Osteoblast (primary cell): ENCODE measurements around the gene SPRN. TPM values are rescaled to one million over a fixed set of nuclear protein-coding genes. Genes with fewer than 3 reads are reported as not detected.

Source experiments
- DNase-seq: peaks from one replicate; pipeline ENCODE4 v3.0.0; 2011; ENCODE audit warnings: low spot score, mixed read lengths; ENCODE audit not compliant: insufficient read length; ENCODE audit errors: missing footprints
- H2AFZ ChIP-seq: 2 replicates; pipeline ENCODE4 v1.6.0; 2011; ENCODE audit warnings: mild to moderate bottlenecking, low read length
- H3K27ac ChIP-seq: 2 replicates; pipeline ENCODE4 v1.5.1; 2011; ENCODE audit warnings: mild to moderate bottlenecking, low read depth, low read length, moderate library complexity
- H3K27me3 ChIP-seq: 2 replicates; pipeline ENCODE4 v1.6.0; 2012; ENCODE audit warnings: mild to moderate bottlenecking, control low read depth, inconsistent platforms, low read length, moderate library complexity; ENCODE audit not compliant: insufficient read depth
- H3K36me3 ChIP-seq: 2 replicates; pipeline ENCODE4 v1.5.1; 2011; ENCODE audit warnings: mild to moderate bottlenecking, low read length, control low read depth, moderate library complexity; ENCODE audit not compliant: insufficient read depth
- H3K4me1 ChIP-seq: 2 replicates; pipeline ENCODE4 v1.5.1; 2011; ENCODE audit warnings: mild to moderate bottlenecking, low read length, control low read depth, moderate library complexity; ENCODE audit not compliant: insufficient read depth
- H3K4me2 ChIP-seq: 2 replicates; pipeline ENCODE4 v1.6.0; 2011; ENCODE audit warnings: mild to moderate bottlenecking, low read length; ENCODE audit not compliant: insufficient read depth
- H3K4me3 ChIP-seq: fragments of 200-600 bp; sonication (generic); 3 replicates; pipeline ENCODE4 v1.5.1; 2012; ENCODE audit warnings: mild to moderate bottlenecking, low read length, inconsistent platforms; ENCODE audit not compliant: insufficient read depth
- H3K79me2 ChIP-seq: 2 replicates; pipeline ENCODE4 v1.6.0; 2012; ENCODE audit warnings: mild to moderate bottlenecking, low read length, control low read depth, inconsistent platforms; ENCODE audit not compliant: insufficient read depth
- H3K9me3 ChIP-seq: 2 replicates; pipeline ENCODE4 v1.5.1; 2011; ENCODE audit warnings: low read depth, low read length, control low read depth
- H4K20me1 ChIP-seq: 2 replicates; pipeline ENCODE4 v1.6.0; 2012; ENCODE audit warnings: mild to moderate bottlenecking, low read length, control low read depth; ENCODE audit not compliant: insufficient read depth
- CTCF ChIP-seq: IDR thresholded peaks from 2 replicates; pipeline ENCODE4 v1.5.1; 2011; ENCODE audit warnings: mild to moderate bottlenecking, low read depth, low read length, moderate library complexity; ENCODE audit errors: extremely low read depth
- total RNA-seq: library from RNA; depleted of rRNA; stranded (reverse); fragments of >200 nt; gene quantifications from 2 replicates; pipeline ENCODE4 v1.2.3, GENCODE V29; 2012

The SPRN gene
- total RNA-seq, 1 donor: under 0.01 TPM

DNA sequence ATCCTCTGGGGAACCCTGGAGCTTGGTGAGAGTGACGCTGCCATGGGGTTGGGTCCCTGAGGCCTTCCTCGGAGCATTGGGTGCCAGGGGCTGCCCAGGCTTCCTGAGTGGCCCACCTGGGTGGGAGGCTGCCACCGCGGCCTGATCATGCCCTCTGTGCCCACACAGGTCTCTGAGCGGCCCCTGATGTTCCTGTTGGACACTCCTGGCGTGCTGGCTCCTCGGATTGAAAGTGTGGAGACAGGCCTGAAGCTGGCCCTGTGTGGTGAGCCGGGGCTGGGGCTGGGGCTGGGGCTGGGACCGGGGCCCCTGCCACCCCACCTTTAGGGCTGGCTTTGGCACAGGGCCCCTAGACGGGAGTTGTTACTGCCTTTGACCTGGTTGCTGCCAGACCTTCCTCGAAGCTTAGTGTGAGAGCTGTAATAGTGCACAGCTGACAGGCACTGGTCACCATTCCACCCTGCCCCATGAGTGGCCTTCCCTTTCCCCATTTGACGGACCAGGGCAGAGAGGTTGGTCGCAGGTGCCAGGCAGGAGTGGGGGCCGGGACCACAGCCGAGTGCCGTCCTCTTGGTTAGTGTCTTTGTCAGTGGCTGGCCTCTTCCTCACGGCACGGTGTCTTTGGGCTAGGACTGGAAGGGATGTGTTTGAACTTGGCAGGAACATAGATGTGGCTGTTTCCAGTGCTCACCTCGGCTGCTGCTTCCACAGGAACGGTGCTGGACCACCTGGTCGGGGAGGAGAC lies 22.3 kb downstream of the SPRN start:
- peaks cover 16% of the 10 kb centered on the region for H3K4me1 ChIP-seq
- no peak overlapping the region for H3K27ac ChIP-seq
- H2AFZ ChIP-seq: no peak overlapping the region
- H3K4me2 ChIP-seq: no peak overlapping the region
- H3K36me3 ChIP-seq: peaks cover 63% of the 10 kb centered on the region
- H3K4me3 ChIP-seq: no peak overlapping the region
- no peak for TF ChIP-seq CTCF
- DNase-seq: no peak
- H3K79me2 ChIP-seq: peaks cover 56% of the 10 kb centered on the region
- H3K9me3 ChIP-seq: no peaks in the 10 kb centered on the region
- H3K27me3 ChIP-seq: no peaks in the 10 kb centered on the region
- peaks cover 16% of the 10 kb centered on the region for H4K20me1 ChIP-seq

- DNase-seq: no peak
- H3K4me2 ChIP-seq: no peak overlapping the region
- no peak overlapping the region for H3K4me3 ChIP-seq
- peaks cover 13% of the 10 kb centered on the region for H4K20me1 ChIP-seq
- H3K9me3 ChIP-seq: no peaks in the 10 kb centered on the region
- no peak overlapping the region for H3K27ac ChIP-seq
- H3K36me3 ChIP-seq: peaks cover 65% of the 10 kb centered on the region
- no peak for TF ChIP-seq CTCF
- peaks cover 16% of the 10 kb centered on the region for H3K4me1 ChIP-seq
- peaks cover 56% of the 10 kb centered on the region for H3K79me2 ChIP-seq
- H2AFZ ChIP-seq: no peak overlapping the region
- H3K27me3 ChIP-seq: no peaks in the 10 kb centered on the region
Measured at GRCh38 chr10:133401500-133401899, 22.9 kb downstream of the SPRN start.

DNA sequence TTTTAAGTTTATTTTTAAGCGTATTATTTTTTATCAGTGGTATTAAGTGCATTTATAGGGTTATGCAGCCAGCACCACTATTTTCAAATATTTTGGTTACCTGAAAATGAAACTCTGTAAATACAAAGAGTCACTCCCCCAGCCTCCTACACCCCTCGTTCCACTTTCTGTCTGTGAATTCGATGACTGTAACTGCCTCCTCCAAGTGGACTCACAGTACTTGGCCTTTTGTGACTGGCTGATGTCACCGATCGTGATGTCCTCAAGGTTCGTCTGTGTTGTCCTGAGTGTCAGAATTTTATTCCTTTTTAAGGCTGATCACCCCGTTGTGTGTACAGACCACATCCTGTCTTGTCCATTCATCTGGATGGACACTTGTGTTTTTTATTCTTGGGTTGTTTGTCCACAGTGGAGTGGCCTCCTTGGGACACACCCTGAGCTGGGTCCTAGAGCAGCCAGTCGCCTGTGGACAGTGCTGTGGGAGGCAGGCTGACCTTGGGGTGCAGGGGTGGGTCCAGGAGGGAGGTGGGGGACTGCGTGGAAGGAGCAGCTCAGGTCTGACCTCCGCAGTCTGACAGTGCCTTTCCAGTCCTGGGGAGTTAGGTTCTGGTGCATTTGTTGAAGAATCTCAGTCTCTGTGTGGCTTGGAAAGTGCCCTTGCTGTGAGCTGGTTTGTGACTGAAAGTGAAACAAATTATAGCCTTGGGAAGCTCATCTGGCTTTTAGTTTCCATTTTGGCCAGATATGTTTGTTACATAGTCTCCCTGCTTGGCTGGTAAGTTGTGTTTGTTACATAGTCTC lies 23.6 kb downstream of the SPRN start:
- Histone ChIP-seq H3K27me3 (no peaks in the 10 kb centered on the region), H3K79me2 (peaks cover 58% of the 10 kb centered on the region), H3K4me2 (no peak overlapping the region), H3K36me3 (peaks cover 72% of the 10 kb centered on the region), H3K4me1 (peaks cover 12% of the 10 kb centered on the region), H4K20me1 (peaks cover 8% of the 10 kb centered on the region), H3K4me3 (no peak overlapping the region), H3K9me3 (no peaks in the 10 kb centered on the region), H3K27ac (no peak overlapping the region), H2AFZ (no peak overlapping the region)
- DNase-seq: no peak
- no peak for TF ChIP-seq CTCF

DNA sequence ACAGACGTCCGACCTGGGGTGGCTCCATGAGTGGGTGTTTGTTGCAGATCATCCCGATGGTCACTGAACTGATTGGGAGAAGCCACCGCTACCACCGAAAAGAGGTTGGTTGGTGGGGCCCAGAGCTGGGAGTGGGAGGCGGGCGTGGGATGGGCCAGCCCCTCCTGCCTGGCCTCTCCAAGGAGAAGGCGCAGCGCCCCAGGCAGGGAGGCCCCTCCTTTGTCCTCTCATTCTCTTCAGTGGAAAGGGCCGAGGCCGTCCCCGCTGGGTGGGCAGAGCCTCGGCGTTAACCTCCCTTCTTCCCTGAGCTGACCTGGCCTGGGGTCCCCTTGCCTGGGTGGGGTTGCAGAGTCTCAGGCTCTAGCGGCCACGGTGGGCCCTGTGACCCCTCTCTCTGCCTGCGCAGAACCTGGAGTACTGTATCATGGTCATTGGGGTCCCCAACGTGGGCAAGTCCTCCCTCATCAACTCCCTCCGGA lies 25.3 kb downstream of the SPRN start:
- Histone ChIP-seq H3K9me3 (no peaks in the 10 kb centered on the region), H3K4me1 (no peaks in the 10 kb centered on the region), H2AFZ (no peak overlapping the region), H3K4me2 (no peak overlapping the region), H3K27ac (no peak overlapping the region), H3K36me3 (peaks cover 76% of the 10 kb centered on the region), H3K4me3 (no peak overlapping the region), H3K79me2 (peaks cover 67% of the 10 kb centered on the region), H3K27me3 (no peaks in the 10 kb centered on the region), H4K20me1 (peaks cover 5% of the 10 kb centered on the region)
- TF ChIP-seq CTCF: no peak
- DNase-seq: no peak
